H1 (cell line): Measurements from ENCODE around the gene YOD1. TPM values are rescaled to one million over a fixed set of nuclear protein-coding genes. Genes with fewer than 3 reads are reported as not detected.

Source experiments
- CTCF ChIA-PET: fragments of 300-600 bp; sonication (Branson Sonifier 250); formaldehyde crosslinking; loops from one replicate; lab custom pipeline; 2021; ENCODE audit not compliant: partially characterized antibody; lab: Charles Lee
- POLR2A ChIA-PET: fragments of 300-600 bp; sonication (Branson Sonifier 250); formaldehyde crosslinking; loops from one replicate; lab custom pipeline; 2021; ENCODE audit warnings: inconsistent platforms; ENCODE audit not compliant: partially characterized antibody; lab: Charles Lee
- DNase-seq, 2 experiments: peaks; one replicate each; pipeline versions ENCODE4 v3.0.0 to v3.0.0-alpha.2; 2010 to 2022; ENCODE audit warnings: low spot score in 2 of 2, low read depth in 1 of 2, mixed read lengths in 1 of 2
- FAIRE-seq: peaks from 2 replicates; lab custom pipeline; 2011; peaks lifted over from hg19 to GRCh38; lab: Jason Lieb, UNC
- H2AFZ ChIP-seq: 2 replicates; pipeline ENCODE4 v1.8.1; 2012; ENCODE audit warnings: low read length, inconsistent platforms
- H2AK5ac ChIP-seq: 2 replicates; pipeline ENCODE4 v1.6.1; 2013; ENCODE audit warnings: low read depth, low read length
- H2BK120ac ChIP-seq: replicated peaks from 2 replicates; pipeline ENCODE3; 2013; ENCODE audit warnings: low read depth, low read length, inconsistent platforms
- H2BK12ac ChIP-seq: 2 replicates; pipeline ENCODE4 v1.6.1; 2013; ENCODE audit warnings: low read depth, low read length
- H2BK15ac ChIP-seq: 2 replicates; pipeline ENCODE4 v1.6.1; 2013; ENCODE audit warnings: low read length
- H2BK20ac ChIP-seq: 2 replicates; pipeline ENCODE4 v1.6.1; 2013; ENCODE audit warnings: low read length
- H2BK5ac ChIP-seq: 2 replicates; pipeline ENCODE4 v1.6.1; 2013; ENCODE audit warnings: low read depth, low read length
- H3K14ac ChIP-seq: 2 replicates; pipeline ENCODE4 v1.6.1; 2013; ENCODE audit warnings: inconsistent platforms; ENCODE audit not compliant: insufficient read length
- H3K18ac ChIP-seq: 2 replicates; pipeline ENCODE4 v1.6.1; 2013; ENCODE audit warnings: low read length; ENCODE audit errors: extremely low read depth
- H3K23ac ChIP-seq: 2 replicates; pipeline ENCODE4 v1.6.1; 2013; ENCODE audit warnings: inconsistent platforms; ENCODE audit not compliant: insufficient read length
- H3K23me2 ChIP-seq: 2 replicates; pipeline ENCODE4 v1.6.1; 2013; ENCODE audit warnings: low read depth, low read length
- H3K27ac ChIP-seq: 2 replicates; pipeline ENCODE4 v1.6.1; 2011; ENCODE audit warnings: low read depth, low read length, inconsistent platforms
- H3K27me3 ChIP-seq, 4 experiments: replicated peaks in 1 of 4; 1 replicate in 1 of 4; 2 replicates in 3 of 4; pipeline versions ENCODE4 v1.6.1 to v1.8.1; 2011 to 2013; ENCODE audit warnings: low read length in 3 of 4, mild to moderate bottlenecking in 3 of 4, inconsistent platforms in 2 of 4, mixed read lengths in 2 of 4, moderate library complexity in 1 of 4; ENCODE audit not compliant: control insufficient read depth in 3 of 4, insufficient read depth in 3 of 4; ENCODE audit errors: extremely low read depth in 1 of 4
- H3K36me3 ChIP-seq, 4 experiments: 2 replicates each; pipeline versions ENCODE4 v1.6.1 to v1.8.1; 2011 to 2013; ENCODE audit warnings: mild to moderate bottlenecking in 4 of 4, low read length in 3 of 4, moderate library complexity in 2 of 4, control low read depth in 1 of 4, inconsistent platforms in 1 of 4; ENCODE audit not compliant: insufficient read depth in 4 of 4, control insufficient read depth in 2 of 4
- H3K4ac ChIP-seq: replicated peaks from 2 replicates; pipeline ENCODE3; 2013; ENCODE audit warnings: low read length, low read depth, mixed read lengths, inconsistent platforms; ENCODE audit not compliant: insufficient read length
- H3K4me1 ChIP-seq, 4 experiments: replicated peaks in 1 of 4; 1 replicate in 1 of 4; 2 replicates in 3 of 4; pipeline versions ENCODE4 v1.6.1 to v1.8.1; 2011 to 2013; ENCODE audit warnings: low read length in 3 of 4, inconsistent platforms in 2 of 4, mixed read lengths in 1 of 4; ENCODE audit not compliant: insufficient read depth in 4 of 4, control insufficient read depth in 3 of 4
- H3K4me2 ChIP-seq, 2 experiments: 2 replicates each; pipeline versions ENCODE4 v1.6.1 to v1.8.1; 2011 to 2013; ENCODE audit warnings: low read depth in 2 of 2, low read length in 2 of 2, control low read depth in 1 of 2, inconsistent platforms in 1 of 2, mild to moderate bottlenecking in 1 of 2; ENCODE audit not compliant: insufficient read depth in 1 of 2
- H3K4me3 ChIP-seq, 4 experiments: fragments of 200-600, 300-600 bp in 1 of 4; sonication (generic), shearing (Covaris generic), sonication (Bioruptor Twin) in 1 of 4; 2 replicates each; pipeline versions ENCODE4 v1.5.1 to v1.8.1; 2011 to 2016; ENCODE audit warnings: low read length in 4 of 4, low read depth in 3 of 4, control low read depth in 2 of 4, inconsistent platforms in 2 of 4, mild to moderate bottlenecking in 2 of 4, mixed read lengths in 1 of 4, moderate library complexity in 1 of 4; ENCODE audit not compliant: insufficient read depth in 2 of 4; ENCODE audit errors: extremely low read depth in 1 of 4
- H3K56ac ChIP-seq: replicated peaks from 2 replicates; pipeline ENCODE3; 2013; ENCODE audit warnings: low read depth, mild to moderate bottlenecking, mixed read lengths, low read length, inconsistent platforms; ENCODE audit not compliant: insufficient read length
- H3K79me1 ChIP-seq: 2 replicates; pipeline ENCODE4 v1.6.1; 2013; ENCODE audit warnings: low read depth, low read length, control low read depth
- H3K79me2 ChIP-seq, 2 experiments: 2 replicates each; pipeline versions ENCODE4 v1.6.1 to v1.8.1; 2012 to 2013; ENCODE audit warnings: low read length in 2 of 2, mild to moderate bottlenecking in 2 of 2, inconsistent platforms in 1 of 2; ENCODE audit not compliant: insufficient read depth in 2 of 2, control insufficient read depth in 1 of 2
- H3K9ac ChIP-seq, 4 experiments: replicated peaks in 1 of 4; 1 replicate in 1 of 4; 2 replicates in 3 of 4; pipeline versions ENCODE4 v1.6.1 to v1.8.1; 2011 to 2013; ENCODE audit warnings: low read depth in 3 of 4, low read length in 3 of 4, control low read depth in 2 of 4, mild to moderate bottlenecking in 2 of 4, moderate library complexity in 2 of 4, inconsistent platforms in 1 of 4; ENCODE audit errors: extremely low read depth in 1 of 4
- H3K9me3 ChIP-seq, 2 experiments: 2 replicates each; pipeline versions ENCODE4 v1.6.1 to v1.8.1; 2012 to 2013; ENCODE audit warnings: mild to moderate bottlenecking in 2 of 2, moderate library complexity in 2 of 2, control low read depth in 1 of 2, inconsistent platforms in 1 of 2, low read depth in 1 of 2, low read length in 1 of 2, mixed read lengths in 1 of 2; ENCODE audit not compliant: insufficient read depth in 2 of 2
- H4K20me1 ChIP-seq, 2 experiments: replicated peaks in 1 of 2; 2 replicates each; pipeline versions ENCODE3 to v1.8.1; 2011 to 2013; ENCODE audit warnings: inconsistent platforms in 2 of 2, low read length in 2 of 2, mild to moderate bottlenecking in 1 of 2; ENCODE audit not compliant: insufficient read depth in 2 of 2, control insufficient read depth in 1 of 2
- H4K5ac ChIP-seq: 2 replicates; pipeline ENCODE4 v1.6.1; 2013; ENCODE audit warnings: low read length, low read depth, mixed read lengths, inconsistent platforms; ENCODE audit not compliant: insufficient read length
- H4K8ac ChIP-seq: 2 replicates; pipeline ENCODE4 v1.8.0; 2013; ENCODE audit warnings: mild to moderate bottlenecking, moderate library complexity, low read length, inconsistent platforms; ENCODE audit not compliant: insufficient read depth; ENCODE audit errors: extremely low read depth
- H4K91ac ChIP-seq: replicated peaks from 2 replicates; pipeline ENCODE3; 2013; ENCODE audit warnings: low read length, mixed read lengths, inconsistent platforms; ENCODE audit not compliant: insufficient read length
- CEBPB ChIP-seq: IDR thresholded peaks from 2 replicates; pipeline ENCODE4 v1.6.1; 2012; ENCODE audit warnings: low read depth, low read length
- RAD21 ChIP-seq, 2 experiments: IDR thresholded peaks in 1 of 2; conservative IDR thresholded peaks in 1 of 2; 2 replicates each; pipeline ENCODE4 v1.6.1; 2011; ENCODE audit warnings: low read depth in 2 of 2, low read length in 2 of 2, improper control_type of control experiment in 1 of 2, inconsistent platforms in 1 of 2, mild to moderate bottlenecking in 1 of 2, moderate library complexity in 1 of 2
- WGBS, 2 experiments: shearing (Covaris generic) in 1 of 2; methylation state at CpG; one replicate each; pipeline versions ENCODE4 v1.1.6 to v1.1.7; 2013 to 2015; ENCODE audit warnings: low lambda C conversion rate in 2 of 2, mixed read lengths in 2 of 2, inconsistent platforms in 1 of 2, low coverage in 1 of 2, missing lambda C conversion rate in 1 of 2; ENCODE audit not compliant: insufficient replicate concordance in 2 of 2, insufficient coverage in 1 of 2, insufficient read length in 1 of 2; ENCODE audit errors: extremely low coverage in 1 of 2, missing lambda C conversion rate in 1 of 2; 5-methylcytosine and 5-hydroxymethylcytosine counted together
- polyA plus RNA-seq, 7 experiments: library from polyadenylated mRNA; depleted of rRNA in 3 of 7; stranded (reverse) in 5 of 7; unstranded in 2 of 7; fragments of >200 nt in 5 of 7; fragments of 200-250 nt in 2 of 7; gene quantifications; 1 replicate in 5 of 7; 2 replicates in 1 of 7; 4 replicates in 1 of 7; pipeline versions ENCODE4 v1.2.1 to v1.2.3, GENCODE V29; 2011 to 2013; ENCODE audit warnings: missing spikeins in 2 of 7, mixed read lengths in 2 of 7
- total RNA-seq: library from RNA; stranded (reverse); fragmentation: NEBNext Ultra II Directional; extraction: Animal tissue kit (Norgen Biotek cat#: 25700); gene quantifications from 2 replicates; pipeline ENCODE4 v1.2.1, GENCODE V29; 2021
- TF ChIP-seq, protein P1 (sequence below), 3 experiments: IDR thresholded peaks; 1 replicate in 2 of 3; 2 replicates in 1 of 3; pipeline versions ENCODE4 v1.5.1 to v1.6.1; 2011; ENCODE audit warnings: low read length in 3 of 3, mild to moderate bottlenecking in 3 of 3, inconsistent platforms in 2 of 3, low read depth in 1 of 3, moderate library complexity in 1 of 3; ENCODE audit not compliant: insufficient read depth in 1 of 3; ENCODE audit errors: control extremely low read depth in 1 of 3

The YOD1 gene
- total and polyA plus RNA-seq, 2 of the 8 experiments (the other 6 are each of a cell fraction or from before 2014, with no cell fraction given) = 1.9 to 11.8 TPM

DNA sequence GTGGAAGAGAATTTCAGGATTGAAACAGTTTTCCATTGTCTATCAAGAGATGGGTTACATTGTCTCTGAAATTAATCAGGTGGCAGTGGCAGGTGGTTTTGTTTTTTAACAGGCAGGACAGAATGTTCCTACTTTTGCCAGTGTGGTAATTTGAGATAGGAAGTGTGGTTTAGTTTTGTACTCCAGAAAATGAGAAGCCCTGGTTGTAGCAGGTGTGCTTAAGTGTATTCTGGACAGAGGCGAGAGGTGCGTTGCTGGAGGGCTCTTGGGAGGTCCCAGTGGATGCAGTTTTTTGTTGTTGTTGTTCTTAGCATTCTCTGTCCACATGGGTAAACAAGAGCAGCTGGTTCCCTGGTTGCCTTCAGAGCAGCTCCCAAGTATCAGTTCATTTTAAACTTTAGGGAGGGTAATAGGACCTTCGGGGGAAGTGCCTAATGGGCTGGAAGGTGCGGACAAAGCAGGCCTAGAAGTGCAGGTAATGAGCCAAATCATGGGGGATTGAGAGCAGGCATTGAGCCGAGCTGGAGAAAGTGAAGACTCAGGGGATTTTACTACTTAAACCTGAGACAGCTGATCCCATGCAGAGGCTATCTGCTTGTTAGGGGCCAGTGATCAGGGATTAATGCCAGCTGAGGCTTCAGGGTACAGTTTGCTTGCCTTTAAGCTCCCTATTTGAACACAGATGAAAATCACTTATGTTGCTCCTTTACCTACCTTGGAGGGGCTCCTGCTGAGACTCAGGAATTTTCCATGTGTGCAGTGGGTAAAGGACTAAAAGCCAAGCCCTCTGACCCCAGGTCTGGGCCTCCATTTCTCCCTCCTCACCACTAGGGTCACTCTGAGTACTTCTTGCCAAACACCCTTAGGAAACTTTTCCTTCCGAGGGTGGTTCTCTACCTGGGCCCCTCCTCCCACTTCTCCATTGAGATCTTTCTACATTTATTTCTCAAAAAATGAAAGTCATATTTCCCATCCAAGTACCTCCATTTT, 8.2 kb upstream of the YOD1 start:
- no peak overlapping the region for H4K5ac ChIP-seq
- no peak overlapping the region for H3K56ac ChIP-seq
- DNase-seq (no peak), FAIRE-seq (no peak)
- no peaks in the 10 kb centered on the region for H4K20me1 ChIP-seq
- H3K27ac ChIP-seq = no peak overlapping the region
- no peak overlapping the region; a peak in 1 of 7 replicates for H3K9ac ChIP-seq
- H2AK5ac ChIP-seq = no peak overlapping the region
- H3K4me3 ChIP-seq = no peak overlapping the region
- no peaks in the 10 kb centered on the region for H3K23me2 ChIP-seq
- ChIA-PET CTCF (interaction anchor here (0.5 to 3.5 kb wide), 14 partner anchors 9 to 559 kb away, joined by 3 to 21 read pairs (median 4); no protein-coding TSS in a partner anchor), POLR2A (interaction anchor here (1.0 to 2.8 kb wide), 3 partner anchors 8 to 27 kb away, joined by 3 to 9 read pairs (median 3); partner anchors contain the start of genes C1orf116 and YOD1)
- H2BK20ac ChIP-seq = no peak overlapping the region
- 82% methylated on average over 6 of the region's 6 CpGs; no CpG with 5 or more reads in 1 of the 2 experiments for WGBS, 2 experiments
- H3K4me1 ChIP-seq = peaks cover 0 to 3% (median 1%) of the 10 kb centered on the region in 4 experiments; a peak in 2 of 7 replicates
- H3K9me3 ChIP-seq = no peaks in the 10 kb centered on the region
- no peaks in the 10 kb centered on the region for H3K79me2 ChIP-seq
- H3K36me3 ChIP-seq = peaks cover 0 to 17% (median 9%) of the 10 kb centered on the region in 4 experiments; a peak in 4 of 8 replicates
- H2BK12ac ChIP-seq = no peak overlapping the region
- no peak overlapping the region for H2AFZ ChIP-seq
- no peak overlapping the region for H4K91ac ChIP-seq
- no peak overlapping the region for H3K14ac ChIP-seq
- no peaks in the 10 kb centered on the region for H3K79me1 ChIP-seq
- H3K4me2 ChIP-seq = no peak overlapping the region
- H2BK5ac ChIP-seq = no peak overlapping the region
- H3K23ac ChIP-seq = no peak overlapping the region
- no peak overlapping the region for H2BK120ac ChIP-seq
- H3K27me3 ChIP-seq = no peaks in the 10 kb centered on the region
- no peak overlapping the region for H3K4ac ChIP-seq
- no peak overlapping the region for H3K18ac ChIP-seq
- H4K8ac ChIP-seq = no peak overlapping the region
- no peak for TF ChIP-seq CEBPB
- TF ChIP-seq, protein P1, sequence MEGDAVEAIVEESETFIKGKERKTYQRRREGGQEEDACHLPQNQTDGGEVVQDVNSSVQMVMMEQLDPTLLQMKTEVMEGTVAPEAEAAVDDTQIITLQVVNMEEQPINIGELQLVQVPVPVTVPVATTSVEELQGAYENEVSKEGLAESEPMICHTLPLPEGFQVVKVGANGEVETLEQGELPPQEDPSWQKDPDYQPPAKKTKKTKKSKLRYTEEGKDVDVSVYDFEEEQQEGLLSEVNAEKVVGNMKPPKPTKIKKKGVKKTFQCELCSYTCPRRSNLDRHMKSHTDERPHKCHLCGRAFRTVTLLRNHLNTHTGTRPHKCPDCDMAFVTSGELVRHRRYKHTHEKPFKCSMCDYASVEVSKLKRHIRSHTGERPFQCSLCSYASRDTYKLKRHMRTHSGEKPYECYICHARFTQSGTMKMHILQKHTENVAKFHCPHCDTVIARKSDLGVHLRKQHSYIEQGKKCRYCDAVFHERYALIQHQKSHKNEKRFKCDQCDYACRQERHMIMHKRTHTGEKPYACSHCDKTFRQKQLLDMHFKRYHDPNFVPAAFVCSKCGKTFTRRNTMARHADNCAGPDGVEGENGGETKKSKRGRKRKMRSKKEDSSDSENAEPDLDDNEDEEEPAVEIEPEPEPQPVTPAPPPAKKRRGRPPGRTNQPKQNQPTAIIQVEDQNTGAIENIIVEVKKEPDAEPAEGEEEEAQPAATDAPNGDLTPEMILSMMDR (IDR thresholded peaks at IDR 0.05; ENCODE audit: control extremely low read depth in 1 of 3, insufficient read depth in 1 of 3, low read depth in 1 of 3, low read length in 3 of 3) = peak; percentile 35 to 55 (median 37); a peak in 3 of 4 replicates
- TF ChIP-seq RAD21 (IDR thresholded peaks at IDR 0.05 in 1 of 2, conservative IDR thresholded peaks at IDR 0.05 in 1 of 2; ENCODE audit: low read depth in 2 of 2, low read length in 2 of 2) = peak in 1 of 2 experiments; percentile 33; a peak in 1 of 4 replicates
- no peak overlapping the region for H2BK15ac ChIP-seq
